HG03575 (cell line): ENCODE data around the gene ANKRD30BL.
"Not testable (repeated sequence)": the region's sequence is repeated elsewhere in the genome, so short reads cannot be mapped to it uniquely, and the experiment has no call there.

Experiments
- ATAC-seq: cut with Tn5 transposase; IDR thresholded peaks from one replicate; pipeline ENCODE4 v1.9.1; 2021; ENCODE audit not compliant: unreplicated experiment, insufficient number of reproducible peaks, low FRiP score; ENCODE audit errors: extremely low read depth

The ANKRD30BL gene, protein sequence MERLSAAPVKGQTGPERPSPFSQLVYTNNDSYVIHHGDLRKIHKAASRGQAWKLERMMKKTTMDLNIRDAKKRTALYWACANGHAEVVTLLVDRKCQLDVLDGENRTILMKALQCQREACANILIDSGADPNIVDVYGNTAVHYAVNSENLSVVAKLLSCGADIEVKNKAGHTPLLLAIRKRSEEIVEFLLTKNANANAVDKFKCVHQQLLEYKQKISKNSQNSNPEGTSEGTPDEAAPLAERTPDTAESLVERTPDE

DNA sequence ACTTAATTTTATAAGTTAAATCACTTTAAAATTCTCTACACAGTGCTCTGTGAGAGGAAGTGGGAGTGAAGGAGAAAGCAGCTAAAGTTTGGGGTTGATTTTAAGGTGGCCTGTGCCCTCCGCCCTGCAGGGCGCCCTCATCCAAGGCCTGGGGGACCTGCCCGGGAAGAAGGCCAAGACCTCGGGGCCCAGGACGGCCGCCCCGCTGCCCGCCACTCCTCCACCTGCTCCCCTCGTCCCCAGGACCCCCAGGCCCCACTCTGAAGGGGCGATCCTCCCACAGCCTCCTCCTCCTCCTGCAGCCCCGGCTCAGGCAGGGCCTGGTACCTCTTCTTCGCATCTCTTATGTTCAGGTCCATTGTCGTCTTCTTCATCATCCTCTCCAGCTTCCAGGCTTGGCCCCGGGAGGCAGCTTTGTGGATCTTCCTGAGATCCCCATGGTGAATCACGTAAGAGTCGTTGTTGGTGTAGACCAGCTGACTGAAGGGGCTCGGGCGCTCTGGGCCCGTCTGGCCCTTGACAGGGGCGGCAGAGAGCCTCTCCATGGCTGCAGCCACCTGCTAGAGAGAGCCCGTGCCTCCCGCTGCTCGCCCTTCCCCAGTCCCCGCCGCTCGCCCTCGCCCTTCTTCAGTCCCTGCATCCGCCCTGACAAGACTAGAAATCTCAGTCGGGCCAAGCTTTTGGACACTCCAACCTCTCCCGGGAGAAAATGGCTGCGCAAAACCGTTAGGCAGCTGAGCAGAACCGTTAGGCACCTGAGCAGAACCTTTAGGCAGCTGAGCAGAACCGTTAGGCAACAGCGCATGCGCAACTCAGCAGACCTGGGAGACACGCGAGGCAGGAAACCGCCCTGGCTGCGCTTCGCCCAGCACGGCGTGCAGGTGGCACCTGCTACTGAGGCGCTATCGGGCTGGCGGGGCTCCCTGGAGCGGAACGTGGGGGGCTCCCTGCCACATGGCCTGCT lies at the start of gene ANKRD30BL:
TSS of gene ANKRD30BL (minus strand) at position 792 of the 964 bp plus-strand sequence. CDS start at position 545, 247 bp downstream.
- ATAC-seq: not testable (repeated sequence)

DNA sequence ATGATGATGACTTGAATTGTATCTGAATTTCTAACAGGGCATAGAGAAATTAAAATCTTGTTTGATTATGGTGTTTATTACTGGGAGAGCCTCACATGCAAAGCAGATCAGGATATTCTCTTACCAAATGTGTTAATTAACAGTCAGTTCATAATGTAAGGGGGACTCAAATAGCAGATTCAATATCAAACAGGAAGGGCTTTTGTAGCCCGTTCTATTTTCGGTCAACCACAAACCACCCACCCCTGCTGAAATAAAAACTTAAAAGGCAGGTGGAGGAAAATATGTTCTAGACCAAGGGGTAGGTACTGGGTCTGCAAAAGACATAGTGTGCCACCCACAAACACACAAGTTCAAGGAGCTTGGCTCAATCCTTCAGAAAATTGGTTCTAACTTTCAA lies 41.1 kb upstream of the ANKRD30BL start:
- not testable (repeated sequence) for ATAC-seq

- not testable (repeated sequence) for ATAC-seq
These were observed 31.1 kb upstream of the ANKRD30BL start for GRCh38 chr2:132192854-132193253.

- not testable (repeated sequence) for ATAC-seq
These were observed 5.3 kb upstream of the ANKRD30BL start for GRCh38 chr2:132167100-132167499.

DNA sequence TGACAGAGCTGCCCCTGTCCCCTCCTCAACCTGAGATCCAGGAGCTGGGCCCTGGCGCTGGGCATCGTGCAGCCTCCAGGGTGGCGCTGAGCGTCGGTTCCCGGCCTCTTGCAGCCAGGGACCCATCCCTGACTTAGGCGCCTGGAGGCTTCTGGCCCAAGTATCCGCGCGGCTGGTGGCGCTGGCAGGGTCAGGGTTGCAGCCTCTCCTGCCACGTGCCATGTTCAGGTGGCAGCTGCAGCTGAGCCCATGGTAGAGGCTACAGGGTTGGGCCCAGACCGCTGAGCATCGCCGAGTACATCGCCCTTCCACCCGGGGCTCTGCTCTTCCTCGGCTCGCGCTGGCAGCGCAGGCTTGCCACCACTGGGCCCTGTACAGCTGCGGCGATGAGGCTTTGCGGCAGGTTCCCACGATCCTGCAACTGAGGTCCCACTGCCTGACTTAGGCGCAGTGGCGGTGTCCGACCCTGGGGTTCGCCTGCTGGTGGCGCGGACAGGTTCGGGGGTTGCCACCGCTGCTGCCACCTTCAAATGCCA lies 441 bp upstream of the ANKRD30BL start:
- not testable (repeated sequence) for ATAC-seq

- ATAC-seq: not testable (repeated sequence)
These were observed 15.0 kb downstream of the ANKRD30BL start for GRCh38 chr2:132146774-132147173.
